ENCODE results near the gene UPK3BL1. TPM values are rescaled to one million over a fixed set of nuclear protein-coding genes. Genes with fewer than 3 reads are reported as not detected.
"Not testable (repeated sequence)": the region's sequence is repeated elsewhere in the genome, so short reads cannot be mapped to it uniquely, and the experiment has no call there.

UPK3BL1 gene
- total RNA-seq, 3 donors from 2014 or later (not counting 1 experiment from before 2014, with no cell fraction given), result 73.3 to 83.5 (median 78.0) TPM

- H3K27me3 Mint-ChIP-seq (ENCODE audit: low read depth in 2 of 2); H3K27me3 ChIP-seq (ENCODE audit: control insufficient read depth, insufficient read depth, low read length); H3K9me3 ChIP-seq (ENCODE audit: control insufficient read depth, insufficient read depth, low read length); H3K27ac Mint-ChIP-seq; H3K27ac ChIP-seq (ENCODE audit: low read length); H3K36me3 Mint-ChIP-seq; H3K4me1 Mint-ChIP-seq; intact Hi-C loops (cut with micrococcal nuclease); H3K36me3 ChIP-seq (ENCODE audit: control insufficient read depth, insufficient read depth, low read length); H3K4me1 ChIP-seq (ENCODE audit: control insufficient read depth, insufficient read depth, low read length); H3K9me3 Mint-ChIP-seq: not testable (repeated sequence)
- ATAC-seq, result peak; percentile 98 to 99 (median 99)
- DNase-seq, result peak; percentile 44 to 55
- H3K4me3 ChIP-seq (ENCODE audit: low read length), result peak within 1 kb of the TSS; percentile 35
- WGBS (ENCODE audit: insufficient coverage), result under 1% methylated on average over 17 of the region's 62 CpGs
- peak within 1 kb of the TSS; percentile 68 for H3K4me3 Mint-ChIP-seq
Measured at GRCh38 chr7:102616507-102617125, 26.0 kb downstream of the UPK3BL1 start, which contains the start of gene RASA4. Gene RASA4, minus strand, starts transcription at chr7:102616756. Its CDS starts 67 bp downstream, at chr7:102616689.

GRCh38 chr7:102615930-102616329 lies 26.7 kb downstream of the UPK3BL1 start:
- not testable (repeated sequence) for ATAC-seq; H3K27me3 Mint-ChIP-seq (ENCODE audit: low read depth in 2 of 2); DNase-seq

GRCh38 chr7:102614873-102615272 lies 27.7 kb downstream of the UPK3BL1 start:
- not testable (repeated sequence) for H3K4me3 ChIP-seq (ENCODE audit: low read length)

More at GRCh38 chr7:102615930-102616329, 26.7 kb downstream of the UPK3BL1 start:
- H3K27ac ChIP-seq (ENCODE audit: low read length); intact Hi-C loops (cut with micrococcal nuclease); H3K4me3 Mint-ChIP-seq; H3K27ac Mint-ChIP-seq; H3K4me1 ChIP-seq (ENCODE audit: control insufficient read depth, insufficient read depth, low read length); H3K9me3 Mint-ChIP-seq; H3K9me3 ChIP-seq (ENCODE audit: control insufficient read depth, insufficient read depth, low read length); H3K4me3 ChIP-seq (ENCODE audit: low read length); H3K4me1 Mint-ChIP-seq; H3K36me3 Mint-ChIP-seq; H3K36me3 ChIP-seq (ENCODE audit: control insufficient read depth, insufficient read depth, low read length); H3K27me3 ChIP-seq (ENCODE audit: control insufficient read depth, insufficient read depth, low read length): not testable (repeated sequence)
- no CpG with 5 or more reads among the region's 10 CpGs for WGBS (ENCODE audit: insufficient coverage)

GRCh38 chr7:102614346-102614697 lies 28.3 kb downstream of the UPK3BL1 start:
- H3K27ac ChIP-seq (ENCODE audit: low read length); H3K4me3 Mint-ChIP-seq; DNase-seq; H3K4me1 ChIP-seq (ENCODE audit: control insufficient read depth, insufficient read depth, low read length); ATAC-seq; H3K27ac Mint-ChIP-seq; H3K36me3 Mint-ChIP-seq; H3K4me1 Mint-ChIP-seq; H3K9me3 Mint-ChIP-seq; H3K4me3 ChIP-seq (ENCODE audit: low read length); H3K36me3 ChIP-seq (ENCODE audit: control insufficient read depth, insufficient read depth, low read length); intact Hi-C loops (cut with micrococcal nuclease); H3K27me3 Mint-ChIP-seq (ENCODE audit: low read depth in 2 of 2); H3K27me3 ChIP-seq (ENCODE audit: control insufficient read depth, insufficient read depth, low read length); H3K9me3 ChIP-seq (ENCODE audit: control insufficient read depth, insufficient read depth, low read length): not testable (repeated sequence)
- no CpG with 5 or more reads among the region's 4 CpGs for whole genome bisulfite sequencing (ENCODE audit: insufficient coverage)

More at GRCh38 chr7:102614873-102615272, 27.7 kb downstream of the UPK3BL1 start:
- intact Hi-C loops (cut with micrococcal nuclease); H3K27me3 Mint-ChIP-seq (ENCODE audit: low read depth in 2 of 2); DNase-seq; ATAC-seq; H3K4me1 ChIP-seq (ENCODE audit: control insufficient read depth, insufficient read depth, low read length); H3K27ac ChIP-seq (ENCODE audit: low read length); H3K4me3 Mint-ChIP-seq; H3K9me3 Mint-ChIP-seq; H3K27me3 ChIP-seq (ENCODE audit: control insufficient read depth, insufficient read depth, low read length); H3K36me3 Mint-ChIP-seq; H3K9me3 ChIP-seq (ENCODE audit: control insufficient read depth, insufficient read depth, low read length); H3K36me3 ChIP-seq (ENCODE audit: control insufficient read depth, insufficient read depth, low read length); H3K27ac Mint-ChIP-seq; H3K4me1 Mint-ChIP-seq: not testable (repeated sequence)
- no CpG with 5 or more reads among the region's 3 CpGs for WGBS (ENCODE audit: insufficient coverage)

GRCh38 chr7:102613575-102614345 lies 28.8 kb downstream of the UPK3BL1 start:
- H3K27me3 ChIP-seq (ENCODE audit: control insufficient read depth, insufficient read depth, low read length); ATAC-seq; H3K27ac ChIP-seq (ENCODE audit: low read length); H3K4me1 ChIP-seq (ENCODE audit: control insufficient read depth, insufficient read depth, low read length); H3K36me3 Mint-ChIP-seq; H3K4me3 Mint-ChIP-seq; H3K27me3 Mint-ChIP-seq (ENCODE audit: low read depth in 2 of 2); H3K4me1 Mint-ChIP-seq; H3K4me3 ChIP-seq (ENCODE audit: low read length); H3K9me3 ChIP-seq (ENCODE audit: control insufficient read depth, insufficient read depth, low read length); H3K27ac Mint-ChIP-seq; DNase-seq; H3K9me3 Mint-ChIP-seq; intact Hi-C loops (cut with micrococcal nuclease); H3K36me3 ChIP-seq (ENCODE audit: control insufficient read depth, insufficient read depth, low read length): not testable (repeated sequence)
- WGBS (ENCODE audit: insufficient coverage), result no CpG with 5 or more reads among the region's 15 CpGs

- H3K27ac ChIP-seq (ENCODE audit: low read length); H3K27ac Mint-ChIP-seq; H3K36me3 Mint-ChIP-seq; H3K36me3 ChIP-seq (ENCODE audit: control insufficient read depth, insufficient read depth, low read length); H3K9me3 ChIP-seq (ENCODE audit: control insufficient read depth, insufficient read depth, low read length); H3K27me3 ChIP-seq (ENCODE audit: control insufficient read depth, insufficient read depth, low read length); intact Hi-C loops (cut with micrococcal nuclease); H3K4me3 ChIP-seq (ENCODE audit: low read length); ATAC-seq; H3K27me3 Mint-ChIP-seq (ENCODE audit: low read depth in 2 of 2); H3K4me1 Mint-ChIP-seq; H3K4me3 Mint-ChIP-seq; H3K4me1 ChIP-seq (ENCODE audit: control insufficient read depth, insufficient read depth, low read length); H3K9me3 Mint-ChIP-seq: not testable (repeated sequence)
- WGBS (ENCODE audit: insufficient coverage), result 63% methylated on average over 8 of the region's 10 CpGs
- peak in 1 of 2 donors; percentile 8 for DNase-seq
Measured at GRCh38 chr7:102611675-102612325, 30.8 kb downstream of the UPK3BL1 start.

GRCh38 chr7:102611013-102611674 lies 31.4 kb downstream of the UPK3BL1 start:
- H3K27ac ChIP-seq (ENCODE audit: low read length); H3K4me1 ChIP-seq (ENCODE audit: control insufficient read depth, insufficient read depth, low read length); H3K4me1 Mint-ChIP-seq; H3K4me3 ChIP-seq (ENCODE audit: low read length); H3K27me3 Mint-ChIP-seq (ENCODE audit: low read depth in 2 of 2); H3K9me3 ChIP-seq (ENCODE audit: control insufficient read depth, insufficient read depth, low read length); DNase-seq; H3K36me3 Mint-ChIP-seq; H3K9me3 Mint-ChIP-seq; H3K36me3 ChIP-seq (ENCODE audit: control insufficient read depth, insufficient read depth, low read length); H3K27me3 ChIP-seq (ENCODE audit: control insufficient read depth, insufficient read depth, low read length); intact Hi-C loops (cut with micrococcal nuclease); H3K4me3 Mint-ChIP-seq; H3K27ac Mint-ChIP-seq: not testable (repeated sequence)
- no CpG with 5 or more reads among the region's 30 CpGs for WGBS (ENCODE audit: insufficient coverage)
- peak; percentile 65 to 81 (median 67) for ATAC-seq
